Caco-2 (cell line): ENCODE measurements around the gene RNF207. TPM values are rescaled to one million over a fixed set of nuclear protein-coding genes. Genes with fewer than 3 reads are reported as not detected.

Source experiments
- BruUV-seq: library from RNA; stranded (reverse); fragments of 400-500 nt; replicated peaks from 2 replicates; lab custom pipeline; 2021; lab: Mats Ljungman, UMichigan
- CTCF ChIA-PET: fragments of 300-600 bp; sonication (Branson Sonifier 250); formaldehyde crosslinking; loops from one replicate; lab custom pipeline; 2022; ENCODE audit warnings: antibody characterized with exemption; lab: Charles Lee
- POLR2A ChIA-PET: fragments of 300-600 bp; sonication (Branson Sonifier 250); formaldehyde crosslinking; loops from one replicate; lab custom pipeline; 2022; ENCODE audit warnings: antibody characterized with exemption; lab: Charles Lee
- DNase-seq, 2 experiments: peaks; one replicate each; pipeline versions ENCODE4 v3.0.0 to v3.0.0-alpha.2; 2020 to 2022
- H3K27me3 ChIP-seq: replicated peaks from 2 replicates; pipeline ENCODE4 v1.6.0; 2011; ENCODE audit warnings: low read length; ENCODE audit not compliant: control insufficient read depth, insufficient read depth
- H3K36me3 ChIP-seq: 2 replicates; pipeline ENCODE4 v1.5.1; 2011; ENCODE audit warnings: low read length; ENCODE audit not compliant: control insufficient read depth, insufficient read depth
- H3K4me1 ChIP-seq: fragments of 250-450 bp; sonication (Bioruptor Pico); 2 replicates; pipeline ENCODE4 v1.5.1; 2020; ENCODE audit warnings: mild to moderate bottlenecking
- H3K4me3 ChIP-seq: 2 replicates; pipeline ENCODE4 v1.5.1; 2011; ENCODE audit warnings: low read depth, mild to moderate bottlenecking, control low read depth, low read length
- H3K9me3 ChIP-seq: fragments of 250-450 bp; sonication (Bioruptor Pico); 2 replicates; pipeline ENCODE4 v1.5.1; 2020; ENCODE audit warnings: mild to moderate bottlenecking, moderate library complexity
- H3K27ac Mint-ChIP-seq: one replicate; pipeline ENCODE4 v1.8.0; 2022; ENCODE audit warnings: mixed read lengths; ENCODE audit not compliant: unreplicated experiment
- H3K27me3 Mint-ChIP-seq: one replicate; pipeline ENCODE4 v1.8.0; 2022; ENCODE audit warnings: mixed read lengths; ENCODE audit not compliant: insufficient read depth, unreplicated experiment
- H3K36me3 Mint-ChIP-seq: one replicate; pipeline ENCODE4 v1.8.0; 2022; ENCODE audit warnings: mild to moderate bottlenecking, mixed read lengths; ENCODE audit not compliant: insufficient read depth, unreplicated experiment
- H3K4me1 Mint-ChIP-seq: one replicate; pipeline ENCODE4 v1.8.0; 2022; ENCODE audit warnings: low read depth, mixed read lengths; ENCODE audit not compliant: unreplicated experiment
- H3K4me3 Mint-ChIP-seq: one replicate; pipeline ENCODE4 v1.8.0; 2022; ENCODE audit warnings: mild to moderate bottlenecking, moderate library complexity, mixed read lengths; ENCODE audit not compliant: unreplicated experiment
- H3K9me3 Mint-ChIP-seq: one replicate; pipeline ENCODE4 v1.8.0; 2022; ENCODE audit warnings: mixed read lengths; ENCODE audit not compliant: unreplicated experiment
- intact Hi-C: fragments of 100-400 bp; cut with micrococcal nuclease; formaldehyde crosslinking; loops from one replicate; pipeline ENCODE4 v1.10.0; 2022; ENCODE audit not compliant: unreplicated experiment
- total RNA-seq: library from RNA; stranded (reverse); gene quantifications from 2 replicates; pipeline ENCODE4 v1.2.3, GENCODE V29; 2022
- TF ChIP-seq, protein P1 (sequence below), 2 experiments: fragments of 200-600 bp in 1 of 2; IDR thresholded peaks; 1 replicate in 1 of 2; 2 replicates in 1 of 2; pipeline versions ENCODE4 v1.5.1 to v1.8.0; 2011 to 2022; ENCODE audit warnings: antibody characterized with exemption in 1 of 2, control low read depth in 1 of 2, inconsistent platforms in 1 of 2, low read depth in 1 of 2, low read length in 1 of 2, mild to moderate bottlenecking in 1 of 2, moderate library complexity in 1 of 2; ENCODE audit not compliant: insufficient read depth in 1 of 2, severe bottlenecking in 1 of 2, unreplicated experiment in 1 of 2

RNF207 gene
- total RNA-seq, 1 experiment from 2014 or later, result 27.4 TPM

- Mint-ChIP-seq H3K36me3 (peaks cover 5% of the 10 kb centered on the region), H3K27me3 (peaks cover 7% of the 10 kb centered on the region), H3K4me1 (peaks cover 5% of the 10 kb centered on the region), H3K4me3 (peak overlapping the region; percentile 62), H3K9me3 (no peaks in the 10 kb centered on the region), H3K27ac (no peak overlapping the region)
- BruUV-seq, result no TSS peak
- Histone ChIP-seq H3K27me3 (no peaks in the 10 kb centered on the region), H3K36me3 (no peaks in the 10 kb centered on the region), H3K9me3 (no peaks in the 10 kb centered on the region), H3K4me1 (0 out of 2 replicates have a peak, but pooled peaks cover 10% of the 10 kb centered on the region), H3K4me3 (peak overlapping the region; percentile 36)
- peak; percentile 65 to 86 for DNase-seq
- ChIA-PET CTCF (interaction anchor here (0.6 to 1.7 kb wide), 22 partner anchors 11 to 726 kb away, joined by 3 to 15 read pairs (median 4); partner anchors contain the start of genes ACOT7 and RNF207), POLR2A (interaction anchor here (0.6 to 1.0 kb wide), 2 partner anchors 9 to 160 kb away, joined by 4 to 10 read pairs; partner anchors contain the start of gene ICMT)
- intact Hi-C loops, result loop anchor here (2.0 to 5.0 kb wide), 2 partner anchors 136 to 247 kb away; partner anchors contain the start of gene PLEKHG5
- TF ChIP-seq, protein P1, sequence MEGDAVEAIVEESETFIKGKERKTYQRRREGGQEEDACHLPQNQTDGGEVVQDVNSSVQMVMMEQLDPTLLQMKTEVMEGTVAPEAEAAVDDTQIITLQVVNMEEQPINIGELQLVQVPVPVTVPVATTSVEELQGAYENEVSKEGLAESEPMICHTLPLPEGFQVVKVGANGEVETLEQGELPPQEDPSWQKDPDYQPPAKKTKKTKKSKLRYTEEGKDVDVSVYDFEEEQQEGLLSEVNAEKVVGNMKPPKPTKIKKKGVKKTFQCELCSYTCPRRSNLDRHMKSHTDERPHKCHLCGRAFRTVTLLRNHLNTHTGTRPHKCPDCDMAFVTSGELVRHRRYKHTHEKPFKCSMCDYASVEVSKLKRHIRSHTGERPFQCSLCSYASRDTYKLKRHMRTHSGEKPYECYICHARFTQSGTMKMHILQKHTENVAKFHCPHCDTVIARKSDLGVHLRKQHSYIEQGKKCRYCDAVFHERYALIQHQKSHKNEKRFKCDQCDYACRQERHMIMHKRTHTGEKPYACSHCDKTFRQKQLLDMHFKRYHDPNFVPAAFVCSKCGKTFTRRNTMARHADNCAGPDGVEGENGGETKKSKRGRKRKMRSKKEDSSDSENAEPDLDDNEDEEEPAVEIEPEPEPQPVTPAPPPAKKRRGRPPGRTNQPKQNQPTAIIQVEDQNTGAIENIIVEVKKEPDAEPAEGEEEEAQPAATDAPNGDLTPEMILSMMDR (IDR thresholded peaks at IDR 0.05; ENCODE audit: insufficient read depth in 1 of 2, low read depth in 1 of 2, low read length in 1 of 2, severe bottlenecking in 1 of 2, unreplicated experiment in 1 of 2), result peak; percentile 66 to 88
Measured at GRCh38 chr1:6245086-6245868, 39.4 kb downstream of the RNF207 start.

DNA sequence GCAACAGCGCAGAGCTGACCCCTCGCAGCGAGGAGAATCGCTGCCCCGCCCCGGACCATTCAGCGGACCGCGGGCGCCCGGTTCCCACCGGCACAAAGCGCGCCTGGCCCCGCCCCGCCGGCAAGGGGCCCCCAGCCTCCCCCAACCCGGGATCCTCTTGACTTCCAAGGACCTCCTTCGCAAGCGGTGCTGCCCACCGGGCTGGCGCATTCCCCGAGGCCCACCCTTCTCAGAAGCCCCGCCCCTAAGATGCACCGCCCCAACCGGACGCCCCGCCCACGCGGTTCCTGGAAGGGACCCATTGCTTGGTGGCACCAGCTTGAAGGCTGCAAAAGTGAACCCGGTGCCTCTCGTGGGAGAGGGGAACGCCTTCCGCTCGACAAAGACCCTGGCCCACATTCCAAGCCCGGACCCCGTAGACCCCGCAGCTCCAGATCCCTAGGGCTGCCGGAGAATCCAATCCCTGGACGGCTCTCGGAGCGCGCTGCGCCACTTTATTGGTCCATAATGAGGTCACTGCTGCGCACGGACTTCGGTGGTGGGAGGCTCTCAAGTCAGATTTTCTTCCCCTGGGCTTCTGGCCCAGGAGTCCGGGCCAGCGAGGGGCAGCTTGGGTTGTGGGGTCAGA lies 40.1 kb downstream of the RNF207 start:
- H3K4me3 Mint-ChIP-seq, result peak overlapping the region; percentile 62
- H3K36me3 Mint-ChIP-seq, result peaks cover 5% of the 10 kb centered on the region
- peaks cover 5% of the 10 kb centered on the region for H3K4me1 Mint-ChIP-seq
- Histone ChIP-seq H3K4me1 (0 out of 2 replicates have a peak, but pooled peaks cover 10% of the 10 kb centered on the region), H3K36me3 (no peaks in the 10 kb centered on the region), H3K9me3 (no peaks in the 10 kb centered on the region), H3K27me3 (no peaks in the 10 kb centered on the region), H3K4me3 (peak overlapping the region; percentile 36)
- peaks cover 7% of the 10 kb centered on the region for H3K27me3 Mint-ChIP-seq
- no TSS peak for BruUV-seq
- CTCF ChIA-PET, result interaction anchor here (0.6 to 1.7 kb wide), 9 partner anchors 11 to 193 kb away, joined by 3 to 15 read pairs (median 4); no protein-coding TSS in a partner anchor
- H3K27ac Mint-ChIP-seq, result no peak overlapping the region
- no peaks in the 10 kb centered on the region for H3K9me3 Mint-ChIP-seq
- POLR2A ChIA-PET, result interaction anchor here (0.6 kb wide), 1 partner anchor 159 kb away, joined by 10 read pairs; no protein-coding TSS in a partner anchor
- TF ChIP-seq, protein P1 (IDR thresholded peaks at IDR 0.05; ENCODE audit: insufficient read depth in 1 of 2, low read depth in 1 of 2, low read length in 1 of 2, severe bottlenecking in 1 of 2, unreplicated experiment in 1 of 2), result no peak
- intact Hi-C loops, result loop anchor here (1.0 to 5.0 kb wide), 5 partner anchors 97 to 246 kb away; partner anchors contain the start of gene PLEKHG5
- peak; percentile 56 to 58 for DNase-seq
